BJ (cell line): Measurements from ENCODE around the gene CSF3. TPM values are rescaled to one million over a fixed set of nuclear protein-coding genes. Genes with fewer than 3 reads are reported as not detected.

Experiments
- CTCF ChIA-PET: fragments of 350-600 bp; formaldehyde crosslinking; extraction: SDS; loops from one replicate; lab custom pipeline; 2021; ENCODE audit warnings: antibody characterized with exemption, inconsistent platforms; lab: Yijun Ruan, JAX
- POLR2A ChIA-PET: fragments of 300-600 bp; sonication (Branson Sonifier 250); formaldehyde crosslinking; extraction: SDS; loops from one replicate; lab custom pipeline; 2021; ENCODE audit warnings: antibody characterized with exemption; lab: Charles Lee
- DNase-seq: peaks from one replicate; pipeline ENCODE4 v3.0.0-alpha.2; 2011; ENCODE audit warnings: low read depth
- H3K27me3 ChIP-seq: 2 replicates; pipeline ENCODE4 v1.6.0; 2011; ENCODE audit warnings: low read length; ENCODE audit not compliant: control insufficient read depth, insufficient read depth
- H3K36me3 ChIP-seq: 2 replicates; pipeline ENCODE4 v1.5.1; 2011; ENCODE audit warnings: low read length; ENCODE audit not compliant: control insufficient read depth, insufficient read depth
- H3K4me3 ChIP-seq: 2 replicates; pipeline ENCODE4 v1.5.1; 2011; ENCODE audit warnings: low read depth, mild to moderate bottlenecking, control low read depth, low read length
- CTCF ChIP-seq: IDR thresholded peaks from 2 replicates; pipeline ENCODE4 v1.5.1; 2011; ENCODE audit warnings: low read depth, mild to moderate bottlenecking, control low read depth, inconsistent platforms, low read length, moderate library complexity; ENCODE audit not compliant: insufficient read depth
- polyA plus RNA-seq: library from polyadenylated mRNA; depleted of rRNA; stranded (reverse); fragments of >200 nt; gene quantifications from 2 replicates; pipeline ENCODE4 v1.2.3, GENCODE V29; 2011; rRNA removed
- small RNA-seq: library from RNA; depleted of rRNA; stranded (forward); fragments of <200 nt; gene quantifications from one replicate; pipeline ENCODE3, GENCODE V24; 2012; ENCODE audit warnings: low replicate concordance, low read depth; ENCODE audit not compliant: insufficient read length

CSF3 gene
- polyA plus RNA-seq, 1 experiment, result not detected

DNA sequence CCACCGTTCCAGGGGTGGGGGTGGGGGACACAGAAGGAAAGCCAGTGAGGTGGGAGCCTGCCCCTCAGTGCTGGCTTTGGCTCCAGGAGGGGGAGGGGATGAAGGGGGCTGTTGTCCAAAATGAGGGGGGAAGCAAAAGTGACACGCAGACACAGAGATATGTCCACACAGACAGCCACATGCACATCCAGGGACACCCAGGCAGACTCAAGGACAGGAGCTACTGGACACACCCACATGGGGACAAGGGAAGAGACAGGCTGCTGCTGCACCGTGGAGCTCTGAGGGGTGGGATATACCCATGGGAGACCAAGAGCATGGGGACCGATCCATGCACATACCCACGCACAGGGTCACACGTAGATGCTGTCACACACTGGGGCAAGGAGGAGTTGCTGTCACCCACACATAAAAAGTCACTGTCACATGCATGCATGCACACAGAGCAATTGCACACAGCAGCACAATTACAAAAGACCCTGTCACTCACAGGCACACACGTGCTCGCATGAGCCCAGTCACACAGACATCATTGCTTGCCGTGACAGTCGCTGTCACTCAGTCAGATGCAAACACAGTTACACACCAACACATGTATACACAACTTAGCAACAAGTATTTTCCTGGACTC lies 48.8 kb downstream of the CSF3 start:
- DNase-seq, result no peak
- no peak for TF ChIP-seq CTCF
- no peaks in the 10 kb centered on the region for H3K27me3 ChIP-seq
- CTCF ChIA-PET, result interaction anchor here (0.9 to 5.6 kb wide), 12 partner anchors 10 to 104 kb away, joined by 3 to 83 read pairs (median 8); partner anchors contain the start of genes CSF3, MED24 and NR1D1
- H3K36me3 ChIP-seq, result no peaks in the 10 kb centered on the region; the same call in 1 of the 2 replicates
- peak overlapping the region; percentile 97 for H3K4me3 ChIP-seq
- POLR2A ChIA-PET, result no interaction called here

DNA sequence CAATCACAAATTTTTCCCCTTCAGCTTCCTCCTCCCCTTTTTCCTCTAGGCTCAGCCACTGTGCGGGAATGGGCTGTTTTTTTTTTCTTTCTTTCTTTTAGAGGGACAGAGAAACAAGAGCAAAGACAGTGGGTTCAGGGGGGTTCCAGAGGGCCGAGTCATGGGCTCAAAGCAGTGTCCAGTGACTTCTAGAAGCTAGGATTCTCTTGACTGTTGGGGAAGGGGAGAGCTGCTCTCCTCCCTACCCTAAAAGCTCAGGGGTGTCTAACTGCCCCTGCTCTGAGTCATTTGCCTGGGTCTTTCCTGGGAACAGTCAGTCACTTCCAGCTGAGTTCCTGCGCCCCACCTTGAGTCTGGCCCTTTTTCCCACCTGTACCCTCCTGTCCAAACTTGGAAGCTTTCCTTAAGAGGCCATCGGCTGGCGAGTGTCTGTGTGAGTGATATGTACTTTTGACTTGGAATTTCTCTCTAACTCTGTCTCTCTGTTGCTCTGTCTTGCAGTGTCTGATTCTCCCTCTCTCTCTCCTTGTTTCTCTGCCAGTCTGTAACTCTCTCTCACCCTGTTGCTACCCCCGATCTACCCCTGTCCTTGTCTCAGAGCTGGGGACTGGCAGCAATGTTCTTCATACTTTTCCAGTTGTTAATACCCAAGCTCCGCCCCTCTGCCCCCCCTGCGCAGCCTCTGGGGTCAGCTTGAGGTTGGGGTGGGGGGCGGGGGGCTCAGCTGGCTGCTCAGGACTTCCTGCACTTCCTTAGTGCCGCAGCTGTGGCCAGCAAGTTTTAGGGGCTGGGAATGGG lies 49.9 kb downstream of the CSF3 start:
- H3K27me3 ChIP-seq, result no peaks in the 10 kb centered on the region
- DNase-seq, result no peak
- CTCF ChIA-PET, result interaction anchor here (0.8 to 5.6 kb wide), 14 partner anchors 10 to 126 kb away, joined by 3 to 83 read pairs (median 6); partner anchors contain the start of genes CSF3, MED24 and NR1D1
- peak overlapping the region; percentile 97 for H3K4me3 ChIP-seq
- H3K36me3 ChIP-seq, result no peaks in the 10 kb centered on the region; the same call in 1 of the 2 replicates
- POLR2A ChIA-PET, result interaction anchor here (0.9 to 1.1 kb wide), 2 partner anchors 34 to 48 kb away, joined by 4 to 7 read pairs; no protein-coding TSS in a partner anchor
- no peak for TF ChIP-seq CTCF

GRCh38 chr17:40065769-40066510 lies 50.7 kb downstream of the CSF3 start:
- Histone ChIP-seq H3K27me3 (no peaks in the 10 kb centered on the region), H3K36me3 (no peaks in the 10 kb centered on the region; the same call in 1 of the 2 replicates), H3K4me3 (no peak overlapping the region)
- CTCF ChIA-PET, result interaction anchor here (0.9 to 5.6 kb wide), 14 partner anchors 9 to 125 kb away, joined by 3 to 83 read pairs (median 6); partner anchors contain the start of genes CSF3, MED24 and NR1D1
- no peak for TF ChIP-seq CTCF
- DNase-seq, result no peak
- POLR2A ChIA-PET, result interaction anchor here (0.9 to 1.1 kb wide), 2 partner anchors 33 to 47 kb away, joined by 4 to 7 read pairs; no protein-coding TSS in a partner anchor

Small RNA genes within 50 kb of the gene (small RNA-seq; reads per million reads assigned to genes)
- gene SNORD124, result 56.5 reads per million, percentile 89 among the genes with 10 or more reads in this experiment

Other genes with a start within 250 kb of the CSF3 start
- gene IKZF3, start 151.1 kb upstream of the CSF3 start, polyA plus RNA-seq, result not detected in 2 replicates
- gene ZPBP2, start 147.2 kb upstream of the CSF3 start, polyA plus RNA-seq, result not detected in 2 replicates
- 3.8 and 5.1 TPM in 2 replicates for gene GSDMB, start 96.8 kb upstream of the CSF3 start, polyA plus RNA-seq
- gene ORMDL3, start 87.8 kb upstream of the CSF3 start, polyA plus RNA-seq, result 78.3 and 96.7 TPM in 2 replicates
- gene LRRC3C, start 87.7 kb upstream of the CSF3 start, polyA plus RNA-seq, result not detected in 2 replicates
- gene GSDMA, start 52.4 kb upstream of the CSF3 start, polyA plus RNA-seq, result not detected in 2 replicates
- 57.0 and 104 TPM in 2 replicates for gene PSMD3, start 34.6 kb upstream of the CSF3 start, polyA plus RNA-seq
- gene MED24, start 39.0 kb downstream of the CSF3 start, polyA plus RNA-seq, result 40.1 and 55.2 TPM in 2 replicates
- gene THRA, start 47.5 kb downstream of the CSF3 start, polyA plus RNA-seq, result 32.1 and 43.3 TPM in 2 replicates
- gene NR1D1, start 85.1 kb downstream of the CSF3 start, polyA plus RNA-seq, result 1.9 and 2.3 TPM in 2 replicates
- 36.7 and 69.0 TPM in 2 replicates for gene MSL1, start 106.5 kb downstream of the CSF3 start, polyA plus RNA-seq
- 27.8 and 35.1 TPM in 2 replicates for gene CASC3, start 125.1 kb downstream of the CSF3 start, polyA plus RNA-seq
- gene RAPGEFL1, start 162.0 kb downstream of the CSF3 start, polyA plus RNA-seq, result 2.3 and 3.8 TPM in 2 replicates
- gene WIPF2, start 203.9 kb downstream of the CSF3 start, polyA plus RNA-seq, result 7.9 and 8.1 TPM in 2 replicates